ENCODE results near the gene SLC17A6.

GRCh38 chr11:22346282-22346681, 8.1 kb downstream of the SLC17A6 start:
- TF ChIP-seq MYC (IDR thresholded peaks at IDR 0.05; ENCODE audit: low read depth, low read length) (no peak), CTCF (IDR thresholded peaks at IDR 0.05; ENCODE audit: low read depth, low read length) (no peak), POLR2A (IDR thresholded peaks at IDR 0.05; ENCODE audit: extremely low read depth, insufficient read length) (no peak), MAX (IDR thresholded peaks at IDR 0.05; ENCODE audit: low read depth, low read length) (no peak)

Data from NB4 (cell line).